NCI-H510A treated with DMSO at 0.1 percent for 48 hours (cell line): ENCODE measurements around the gene IL34.
"Not testable (repeated sequence)": the region's sequence is repeated elsewhere in the genome, so short reads cannot be mapped to it uniquely, and the experiment has no call there.

ENCODE experiments used
- DNase-seq: peaks from one replicate; lab custom pipeline; 2025; lab: John Stamatoyannopoulos, UW

Gene IL34

DNA sequence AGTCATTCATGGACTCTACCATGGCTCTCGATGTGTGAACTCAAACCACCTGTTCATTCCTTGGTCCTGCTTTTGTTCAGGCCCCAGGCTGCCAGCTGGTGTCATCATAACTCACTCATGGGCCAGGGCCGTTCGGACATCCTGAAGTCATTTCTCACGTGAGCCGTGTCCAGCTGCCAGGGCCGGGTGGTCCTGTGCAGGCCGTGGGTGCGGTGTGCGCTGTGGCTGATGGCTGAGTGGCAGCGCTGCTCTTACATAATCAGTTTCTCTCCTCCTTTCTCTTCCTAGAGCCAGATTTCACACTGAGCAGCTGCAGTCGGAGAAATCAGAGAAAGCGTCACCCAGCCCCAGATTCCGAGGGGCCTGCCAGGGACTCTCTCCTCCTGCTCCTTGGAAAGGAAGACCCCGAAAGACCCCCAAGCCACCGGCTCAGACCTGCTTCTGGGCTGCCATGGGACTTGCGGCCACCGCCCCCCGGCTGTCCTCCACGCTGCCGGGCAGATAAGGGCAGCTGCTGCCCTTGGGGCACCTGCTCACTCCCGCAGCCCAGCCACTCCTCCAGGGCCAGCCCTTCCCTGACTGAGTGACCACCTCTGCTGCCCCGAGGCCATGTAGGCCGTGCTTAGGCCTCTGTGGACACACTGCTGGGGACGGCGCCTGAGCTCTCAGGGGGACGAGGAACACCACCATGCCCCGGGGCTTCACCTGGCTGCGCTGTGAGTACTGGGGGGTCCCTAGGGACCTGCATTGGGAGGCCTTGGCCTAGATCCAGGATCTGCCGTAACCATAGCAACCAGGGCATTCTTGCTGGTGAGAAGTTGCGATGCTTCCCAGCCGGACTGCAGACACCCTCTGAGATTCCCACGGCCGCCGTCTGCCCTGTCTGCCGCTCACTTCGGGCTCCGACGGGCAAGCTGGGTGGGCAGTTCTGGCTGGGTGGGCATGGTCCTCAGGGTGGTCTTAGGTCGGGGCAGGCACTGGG is at the start of gene IL34:
Gene IL34 (plus strand): TSS at position 300 of the 982 bp plus-strand sequence. CDS start 389 bp downstream, at position 689.
- no peak for DNase-seq

DNA sequence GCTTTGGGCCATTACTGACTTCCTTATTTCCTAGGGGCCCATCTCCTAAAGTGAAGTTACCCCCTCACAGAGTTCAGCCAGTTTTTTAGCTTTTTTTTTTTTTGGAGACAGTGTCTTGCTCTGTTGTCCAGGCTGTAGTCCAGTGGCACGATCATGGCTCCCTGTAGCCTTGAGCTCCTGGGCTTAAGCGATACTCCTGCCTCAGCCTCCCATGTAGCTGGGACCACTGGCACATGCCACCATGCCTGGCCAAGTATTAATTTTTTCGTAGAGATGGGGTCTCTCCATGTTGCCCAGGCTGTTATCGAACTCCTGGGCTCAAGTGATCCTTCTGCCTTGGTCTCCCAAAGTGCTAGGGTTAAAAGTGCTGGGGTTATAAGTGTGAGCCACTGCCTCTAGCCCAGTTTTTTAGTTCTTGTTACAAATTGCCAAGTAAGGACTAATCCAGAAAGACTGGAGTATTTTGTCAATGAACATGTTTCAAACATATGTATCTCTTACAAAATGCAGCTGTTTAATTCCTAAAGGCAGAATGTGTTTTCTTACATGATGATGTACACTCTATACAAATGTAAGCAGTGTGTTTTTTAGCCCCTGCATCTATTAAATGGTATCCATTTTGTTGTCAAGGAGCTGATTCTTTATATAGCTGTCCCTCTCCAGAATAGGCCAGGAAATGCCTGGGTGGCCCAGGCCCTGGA is 49.1 kb upstream of the IL34 start:
- no peak for DNase-seq

DNA sequence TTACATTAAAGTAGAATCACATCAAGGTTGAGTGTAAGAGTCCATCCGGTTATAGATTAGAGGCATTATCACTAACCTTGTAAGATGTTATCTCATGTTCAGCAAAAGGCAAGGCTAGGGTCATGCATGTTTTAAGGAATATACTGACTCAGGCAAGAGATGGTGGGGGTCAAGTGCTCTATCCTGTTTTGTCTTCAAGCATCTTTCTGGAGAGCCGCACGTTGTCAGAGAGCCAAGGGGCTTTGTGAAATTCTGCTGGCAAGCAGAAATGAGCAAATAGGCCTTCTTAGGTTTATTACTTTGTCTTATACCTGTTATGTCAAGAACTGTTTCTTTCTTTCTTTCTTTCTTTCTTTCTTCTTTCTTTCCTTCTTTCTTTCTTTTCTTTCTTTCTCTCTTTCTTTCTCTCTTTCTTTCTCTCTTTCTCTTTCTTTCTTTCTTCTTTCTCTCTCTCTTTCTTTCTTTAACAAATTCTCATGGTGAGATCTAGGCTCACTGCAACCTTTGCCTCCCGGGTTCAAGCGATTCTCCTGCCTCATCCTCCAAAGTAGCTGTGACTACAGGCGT is 47.3 kb upstream of the IL34 start:
- DNase-seq, result no peak

DNA sequence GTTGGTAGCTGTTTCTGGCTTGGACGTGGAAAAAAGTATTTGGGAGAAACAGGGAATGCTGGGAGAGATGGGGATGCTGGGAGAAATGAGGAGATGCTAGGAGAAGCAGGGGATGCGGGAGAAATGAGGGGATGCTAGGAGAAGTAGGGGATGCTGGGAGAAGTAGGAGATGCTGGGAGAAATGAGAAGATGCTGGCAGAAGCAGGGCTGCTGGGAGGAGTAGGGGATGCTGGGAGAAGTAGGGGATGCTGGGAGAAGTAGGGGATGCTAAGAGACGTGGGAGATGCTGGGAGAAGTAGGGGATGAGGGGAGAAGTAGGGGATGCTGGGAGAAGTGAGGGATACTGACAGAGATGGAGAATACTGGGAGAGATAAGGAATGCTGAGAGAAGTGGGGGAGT is 45.6 kb upstream of the IL34 start:
- DNase-seq, result no peak

DNA sequence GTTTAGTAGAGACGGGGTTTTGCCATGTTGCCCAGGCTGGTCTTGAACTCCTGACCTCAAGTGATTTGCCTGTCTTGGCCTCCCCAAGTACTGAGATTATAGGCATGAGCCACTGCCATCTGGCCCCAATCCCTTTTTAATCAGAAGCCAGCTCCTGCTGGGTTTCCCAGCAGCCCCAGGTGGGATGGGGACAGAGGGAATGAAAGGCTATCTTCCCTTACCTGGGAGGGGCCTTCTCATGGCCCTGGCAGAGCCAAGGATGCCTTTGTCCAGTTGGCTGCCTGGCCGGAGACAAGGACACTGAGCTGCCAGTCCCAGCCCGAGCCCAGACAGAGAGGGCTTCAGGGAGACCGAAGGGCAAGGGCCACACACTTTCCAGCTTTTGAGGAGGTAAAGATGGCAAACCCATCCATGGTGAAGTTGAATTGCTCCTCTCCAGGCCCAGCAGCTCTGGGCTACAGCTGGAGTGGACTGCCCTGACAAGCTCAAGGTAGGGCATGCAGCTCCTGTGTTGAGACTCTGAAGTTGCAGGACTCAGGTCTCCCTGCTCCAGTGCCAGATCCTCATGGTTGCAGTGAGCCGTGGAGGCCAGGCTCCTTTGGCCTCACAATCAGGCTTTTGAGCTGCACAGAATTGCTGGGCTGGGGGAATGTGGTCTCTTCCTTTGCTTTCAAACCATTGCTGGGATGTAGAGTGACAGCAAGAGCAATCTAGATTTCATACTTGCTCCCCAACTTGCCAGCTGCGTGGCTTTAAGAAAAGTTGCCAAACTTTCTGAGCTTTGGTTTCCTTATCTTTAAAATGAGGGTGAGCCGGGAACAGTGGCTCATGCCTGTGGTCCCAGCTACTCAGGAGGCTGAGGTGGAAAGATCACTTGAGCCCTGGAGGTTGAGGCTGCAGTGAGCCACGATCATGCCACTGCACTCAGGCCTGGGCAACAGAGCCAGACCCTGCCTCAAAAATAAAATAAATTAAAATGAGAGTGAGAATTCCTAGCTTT is 44.5 kb upstream of the IL34 start:
- DNase-seq, result no peak

DNA sequence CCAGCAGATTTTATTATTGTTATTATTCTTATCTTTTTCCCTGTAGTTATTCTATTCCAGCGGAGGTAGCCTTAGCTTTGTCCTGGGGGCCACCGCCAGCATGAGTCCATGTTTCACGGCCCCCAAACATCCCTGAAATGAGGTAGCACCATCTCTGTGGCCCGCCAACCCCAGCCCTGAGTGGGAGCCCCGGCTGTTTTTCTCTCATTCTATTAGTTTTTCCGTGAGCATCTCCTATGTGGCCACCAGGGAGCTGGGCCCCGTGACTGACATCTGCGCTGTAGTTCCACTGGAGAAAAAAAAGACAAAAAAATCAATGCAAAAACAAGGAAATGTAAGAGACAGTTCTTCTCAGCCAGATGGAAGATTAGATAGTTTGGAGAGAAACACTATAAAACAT is 43.5 kb upstream of the IL34 start:
- DNase-seq, result no peak

DNA sequence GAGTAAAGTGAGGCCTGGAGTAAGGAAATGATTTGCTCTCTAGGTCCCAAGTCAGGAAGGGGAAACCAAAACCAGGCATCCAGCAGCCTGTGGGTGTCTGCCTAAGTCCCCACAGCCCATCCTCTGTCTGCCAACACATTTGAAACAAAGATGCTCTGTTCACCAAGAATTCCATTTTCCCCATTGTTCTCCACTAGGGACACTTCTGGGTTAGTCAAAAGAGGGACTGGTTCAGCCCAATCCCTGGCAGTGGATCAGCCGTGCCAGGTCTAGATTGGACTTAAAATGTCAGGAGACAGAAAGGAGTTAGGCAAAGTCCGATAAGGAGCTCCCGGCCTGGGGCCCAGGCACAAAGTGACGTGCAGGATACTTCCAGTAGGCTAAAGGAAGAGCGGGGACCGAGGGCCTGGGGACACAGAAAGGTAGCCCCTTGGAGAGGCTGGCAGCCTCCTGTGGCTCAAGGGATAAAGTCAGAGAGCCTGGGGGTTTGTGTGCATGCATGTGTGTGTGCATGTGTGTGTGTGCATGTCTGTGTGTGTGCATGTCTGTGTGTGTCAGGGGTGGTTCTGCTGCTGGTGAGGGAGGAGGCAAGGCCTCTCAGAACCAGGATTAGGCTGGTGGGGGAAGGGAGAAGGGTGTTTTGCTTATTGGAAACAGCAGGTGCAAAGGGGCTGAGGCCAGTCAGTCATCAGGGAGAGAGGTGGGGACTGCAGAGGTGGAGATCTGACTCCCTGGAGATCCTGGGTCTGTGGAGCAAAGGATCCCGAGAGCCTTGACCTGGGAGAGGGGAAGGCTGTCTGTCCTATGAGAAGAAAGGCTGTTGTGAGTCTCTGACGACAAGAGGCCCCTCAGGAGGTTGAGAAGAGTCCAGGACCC is 41.7 kb upstream of the IL34 start:
- no peak for DNase-seq

DNA sequence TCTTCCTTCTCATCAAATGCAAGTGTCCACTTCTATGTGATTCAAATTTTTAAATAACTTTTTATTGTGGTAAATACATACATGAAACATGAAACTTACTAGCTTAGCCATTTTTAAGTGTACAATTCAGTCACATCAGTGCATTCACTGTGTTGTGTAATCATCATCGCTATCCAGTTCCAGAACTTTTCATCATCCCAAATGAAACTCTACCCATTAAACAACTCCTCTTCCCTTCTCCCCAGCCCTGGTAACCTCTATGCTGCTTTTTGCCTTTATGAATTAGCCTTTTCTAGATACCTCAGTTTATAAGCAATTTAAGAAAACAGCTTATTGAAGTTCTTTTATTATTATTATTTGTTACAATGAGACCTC is 41.1 kb upstream of the IL34 start:
- DNase-seq, result no peak

DNA sequence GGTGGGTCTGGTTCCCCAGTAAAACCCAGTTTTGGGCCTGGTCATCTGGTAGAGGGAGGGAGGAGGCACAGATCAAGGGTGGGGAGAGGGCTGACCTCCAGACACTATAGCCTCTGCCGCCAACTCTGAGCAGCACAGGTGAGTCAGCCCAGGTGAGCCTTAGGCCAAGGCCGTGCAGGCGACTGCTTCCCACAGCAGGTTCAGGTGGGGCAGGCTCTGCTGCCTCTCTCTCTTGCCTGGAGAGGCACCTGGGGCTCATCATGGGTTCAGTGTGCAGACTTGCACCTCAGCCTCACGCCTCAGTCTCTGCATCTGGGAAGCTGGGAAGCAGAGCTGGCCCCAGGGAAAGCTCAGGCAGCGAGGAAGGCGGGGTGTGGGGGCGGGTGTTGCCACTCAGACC is 37.8 kb upstream of the IL34 start:
- DNase-seq, result no peak

DNA sequence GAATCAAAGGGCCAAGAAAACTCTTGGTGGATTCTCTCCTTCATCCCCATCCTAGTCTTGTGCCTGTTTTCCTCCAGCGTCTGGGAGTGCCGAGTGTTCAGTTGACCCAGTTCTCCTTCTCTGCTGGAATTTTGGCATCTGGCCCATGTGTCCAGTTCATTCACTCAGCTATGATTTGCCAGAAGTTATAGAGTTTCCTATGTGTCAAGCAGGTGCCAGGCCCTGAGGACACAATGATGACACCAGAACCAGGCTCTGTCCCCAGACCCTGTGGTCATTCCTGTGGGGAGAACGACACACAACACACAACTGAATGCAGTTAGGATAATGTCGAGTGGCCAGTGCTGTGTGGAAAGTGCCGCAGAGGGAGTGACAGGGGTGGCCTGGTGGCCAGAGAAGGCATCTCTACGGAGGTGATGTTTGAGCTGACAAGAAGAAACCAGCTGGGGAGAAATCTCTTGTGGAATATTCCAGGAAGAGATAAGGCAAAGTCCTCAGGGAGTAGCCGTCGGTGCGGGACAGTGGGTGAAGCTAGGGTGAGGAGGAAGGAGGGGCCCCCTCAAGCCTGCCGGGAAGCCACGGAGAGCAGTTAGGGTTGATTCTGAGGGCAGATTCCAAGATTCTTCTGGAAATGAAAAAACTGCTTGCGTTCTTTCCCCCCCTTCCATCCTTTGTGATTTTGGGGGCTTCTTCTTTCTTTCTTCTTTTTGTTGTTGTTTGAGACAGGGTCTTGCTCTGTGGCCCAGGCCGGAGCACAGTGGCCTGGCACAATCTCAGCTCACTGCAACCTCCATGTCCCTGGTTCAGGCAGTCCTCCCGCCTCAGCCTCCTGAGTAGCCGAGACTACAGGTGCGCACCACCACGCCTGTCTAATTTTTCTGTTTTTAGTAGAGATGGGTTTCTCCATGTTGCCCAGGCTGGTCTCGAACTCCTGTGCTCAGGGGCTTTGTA is 35.8 kb upstream of the IL34 start:
- DNase-seq, result no peak

DNA sequence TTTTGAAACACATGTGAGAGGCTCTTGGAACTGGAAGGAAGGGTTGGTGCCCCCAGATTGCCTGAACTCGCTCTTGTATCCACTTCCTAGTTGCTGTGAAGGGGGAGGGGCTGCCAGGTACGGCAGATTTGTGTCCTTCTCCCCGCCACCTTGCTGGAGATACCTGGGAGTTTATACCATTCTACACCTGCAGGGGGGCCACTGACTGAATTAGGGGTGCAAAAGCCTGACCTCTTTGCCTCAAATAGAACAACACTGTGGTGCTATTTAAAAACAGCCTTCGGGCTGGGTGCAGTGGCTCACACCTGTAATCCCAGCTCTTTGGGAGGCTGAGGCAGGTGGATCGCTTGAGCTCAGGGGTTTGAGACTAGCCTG is 35.1 kb upstream of the IL34 start:
- DNase-seq, result no peak

DNA sequence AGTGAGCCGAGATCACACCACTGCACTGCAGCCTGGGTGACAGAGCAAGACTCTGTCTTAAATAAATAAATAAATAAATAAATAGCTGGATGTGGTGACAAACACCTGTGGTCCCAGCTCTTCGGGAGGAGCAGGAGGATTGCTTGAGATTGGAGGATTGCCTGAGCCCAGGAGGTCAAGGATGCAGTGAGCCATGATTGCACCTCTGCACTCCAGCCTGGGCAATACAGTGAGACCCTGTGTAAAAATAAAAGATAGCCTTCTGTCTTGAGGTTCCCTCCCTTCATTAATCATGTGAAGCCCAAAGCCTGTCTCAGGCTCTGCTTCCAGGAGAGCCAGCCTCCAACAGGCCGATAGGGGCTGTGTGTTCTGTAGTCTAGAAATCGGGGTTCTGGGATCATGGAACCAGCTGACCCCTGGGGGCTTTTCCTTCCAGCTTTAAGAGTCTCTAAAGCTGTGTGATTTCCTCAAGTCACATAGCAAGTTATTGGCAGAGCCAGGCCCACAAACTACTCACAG is 34.5 kb upstream of the IL34 start:
- DNase-seq, result no peak

DNA sequence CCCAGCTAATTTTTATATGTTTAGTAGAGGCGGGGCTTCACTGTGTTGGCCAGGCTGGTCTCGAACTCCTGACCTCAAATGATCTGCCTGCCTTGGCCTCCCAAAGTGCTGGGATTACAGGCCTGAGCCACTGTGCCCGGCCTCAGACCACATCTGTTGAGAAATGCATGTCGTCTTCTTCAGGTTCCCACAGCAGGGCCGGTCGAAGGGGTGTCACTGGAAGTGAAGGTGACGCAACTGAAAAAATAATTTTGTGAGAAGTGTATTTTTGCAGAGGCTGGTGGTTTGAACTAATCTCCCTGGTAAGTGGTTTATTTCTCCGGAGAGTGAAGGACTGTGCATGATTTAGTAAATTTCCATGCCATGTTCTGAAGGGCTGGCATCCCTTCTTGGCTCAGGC is 33.4 kb upstream of the IL34 start:
- no peak for DNase-seq

DNA sequence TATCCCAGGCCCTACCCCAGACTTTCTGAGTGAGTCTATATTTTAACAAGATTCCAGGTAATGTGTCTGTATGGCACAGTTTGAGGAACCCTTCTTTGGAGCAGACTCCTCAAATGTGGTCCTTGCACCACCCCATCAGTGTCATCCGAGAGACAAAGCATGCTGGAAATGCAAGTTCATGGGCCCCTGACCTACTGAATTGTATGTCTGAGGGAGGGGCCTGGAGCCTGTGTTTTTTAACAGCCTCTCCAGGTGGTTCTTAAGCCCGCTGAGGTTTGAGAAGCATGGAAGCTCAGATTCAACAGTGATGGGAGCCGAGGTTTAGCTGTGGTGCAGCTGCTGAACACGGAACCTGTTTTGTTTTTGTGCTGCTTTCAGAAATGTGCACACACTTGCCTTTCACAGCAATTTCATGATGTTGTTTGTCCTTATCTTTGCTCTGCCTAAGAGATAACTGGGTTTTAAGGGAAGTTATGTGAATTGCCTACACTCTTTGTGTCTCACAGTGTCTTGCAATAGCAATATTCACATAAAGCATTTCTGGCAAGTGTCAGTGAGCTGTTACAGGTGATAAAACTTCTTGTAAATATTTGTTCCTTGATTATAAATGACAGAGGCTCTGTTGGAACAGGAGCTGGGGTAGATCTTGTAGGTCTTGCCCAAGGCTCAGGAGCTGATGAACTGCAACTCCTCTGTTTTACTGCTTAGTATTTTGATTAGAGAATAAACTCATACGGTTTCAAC is 32.0 kb upstream of the IL34 start:
- no peak for DNase-seq

DNA sequence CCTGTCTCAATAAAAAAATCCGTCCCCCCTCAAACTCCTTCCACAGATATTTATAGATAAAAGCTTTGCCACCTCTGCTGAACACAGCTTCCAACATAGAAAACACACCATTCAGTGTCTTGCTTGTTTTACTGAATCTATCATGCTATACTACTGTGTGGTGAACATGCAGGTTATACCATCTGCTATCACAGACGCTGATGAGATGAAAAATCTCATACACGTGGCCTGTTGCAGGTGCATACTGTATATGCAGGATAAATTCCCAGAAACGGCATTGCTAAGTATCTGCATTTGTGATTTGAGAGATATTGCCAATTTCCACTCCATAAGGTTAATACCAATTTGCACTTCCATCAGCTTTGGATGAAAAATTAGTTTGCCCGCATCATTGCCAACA is 30.4 kb upstream of the IL34 start:
- DNase-seq, result no peak

DNA sequence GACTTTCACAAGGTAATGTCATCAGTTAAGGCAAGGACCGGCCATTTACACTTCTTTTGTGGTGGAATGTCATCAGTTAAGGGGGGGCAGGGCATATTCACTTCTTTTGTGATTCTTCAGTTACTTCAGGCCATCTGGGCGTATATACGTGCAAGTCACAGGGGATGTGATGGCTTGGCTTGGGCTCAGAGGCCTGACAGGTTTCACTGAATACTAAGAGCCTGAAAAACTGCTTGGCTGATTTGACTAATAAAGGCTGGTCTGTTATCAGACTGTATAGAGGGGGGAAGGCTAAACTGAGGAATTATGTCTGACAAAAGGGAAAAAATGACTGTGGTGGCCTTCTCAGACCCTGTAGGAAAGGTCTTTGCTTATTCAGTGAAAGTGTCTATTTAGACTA is 24.5 kb upstream of the IL34 start:
- DNase-seq, result not testable (repeated sequence)

DNA sequence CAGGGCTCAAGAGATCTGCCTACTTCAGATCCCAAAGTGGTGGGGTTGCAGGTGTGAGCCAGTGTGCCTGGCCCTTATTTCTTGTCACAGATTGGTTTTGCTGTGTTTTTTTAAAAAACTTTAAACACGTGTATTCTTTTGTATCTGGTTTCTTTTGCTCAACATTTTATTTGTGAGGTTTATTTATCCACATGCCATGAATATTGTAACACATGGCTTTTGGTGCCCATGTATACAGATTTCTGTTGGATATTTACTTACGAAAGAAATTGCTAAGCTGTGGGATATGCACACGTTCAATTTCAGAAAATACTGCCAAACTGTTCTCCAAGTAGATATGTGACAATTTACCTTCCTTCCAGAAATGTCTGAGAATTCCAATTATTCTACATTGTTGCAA is 18.7 kb upstream of the IL34 start:
- no peak for DNase-seq

DNA sequence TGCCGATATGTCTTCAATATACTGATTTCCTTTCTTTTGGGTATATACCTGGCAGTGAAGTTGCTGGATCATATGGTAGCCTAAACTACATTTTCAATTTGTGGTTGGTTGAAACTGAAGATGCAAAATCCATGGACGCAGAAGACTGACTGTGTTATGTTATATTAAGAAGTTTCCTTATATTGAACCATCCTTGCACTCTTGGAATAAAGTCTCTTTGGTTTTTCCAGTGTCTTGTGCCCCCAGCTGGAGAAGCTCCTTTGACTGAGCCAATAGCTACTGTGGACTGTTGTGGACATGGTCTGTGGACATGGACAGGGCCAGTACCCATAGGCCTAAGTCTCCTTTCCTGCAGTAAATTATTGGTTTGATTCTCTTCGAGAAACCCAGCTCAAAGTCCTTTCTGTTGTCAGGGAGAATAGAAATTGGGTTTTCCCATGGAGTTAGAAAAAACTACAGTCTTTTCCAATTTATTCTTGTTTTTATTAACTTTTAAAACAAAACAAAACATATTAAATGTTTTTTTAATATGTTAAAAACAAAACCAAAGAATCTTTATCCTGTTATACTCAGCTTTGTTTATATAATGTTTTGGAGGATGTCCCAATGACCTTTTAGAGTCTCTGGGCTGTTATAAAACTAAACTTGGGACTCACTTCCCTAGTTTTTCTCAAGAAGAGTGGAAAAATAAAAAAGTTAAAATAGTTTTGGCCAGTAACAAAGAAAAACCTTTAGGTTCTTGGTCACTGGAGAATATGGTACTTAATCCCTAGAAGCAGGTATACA is 15.2 kb upstream of the IL34 start:
- DNase-seq, result no peak
